GM21423 (cell line): ENCODE data around the gene DNAH6.

Experiments used
- ATAC-seq: cut with Tn5 transposase; IDR thresholded peaks from one replicate; pipeline ENCODE4 v1.9.1; 2021; ENCODE audit warnings: mild to moderate bottlenecking, moderate library complexity; ENCODE audit not compliant: unreplicated experiment

Gene DNAH6

GRCh38 chr2:84686783-84687476 is 170.6 kb downstream of the DNAH6 start:
- ATAC-seq = no peak

GRCh38 chr2:84687498-84688149 is 171.3 kb downstream of the DNAH6 start:
- ATAC-seq = no peak

GRCh38 chr2:84690225-84690624 is 173.9 kb downstream of the DNAH6 start:
- ATAC-seq = no peak

GRCh38 chr2:84694088-84694622 is 177.9 kb downstream of the DNAH6 start:
- ATAC-seq = no peak

- ATAC-seq = no peak
Measured at GRCh38 chr2:84697895-84698294, 181.6 kb downstream of the DNAH6 start.

- ATAC-seq = no peak
Measured at GRCh38 chr2:84700006-84700405, 183.7 kb downstream of the DNAH6 start.

- no peak for ATAC-seq
Measured at GRCh38 chr2:84701880-84702279, 185.6 kb downstream of the DNAH6 start.

- no peak for ATAC-seq
Measured at GRCh38 chr2:84702941-84703340, 186.6 kb downstream of the DNAH6 start.

GRCh38 chr2:84703831-84704230 is 187.5 kb downstream of the DNAH6 start:
- ATAC-seq = no peak

DNA sequence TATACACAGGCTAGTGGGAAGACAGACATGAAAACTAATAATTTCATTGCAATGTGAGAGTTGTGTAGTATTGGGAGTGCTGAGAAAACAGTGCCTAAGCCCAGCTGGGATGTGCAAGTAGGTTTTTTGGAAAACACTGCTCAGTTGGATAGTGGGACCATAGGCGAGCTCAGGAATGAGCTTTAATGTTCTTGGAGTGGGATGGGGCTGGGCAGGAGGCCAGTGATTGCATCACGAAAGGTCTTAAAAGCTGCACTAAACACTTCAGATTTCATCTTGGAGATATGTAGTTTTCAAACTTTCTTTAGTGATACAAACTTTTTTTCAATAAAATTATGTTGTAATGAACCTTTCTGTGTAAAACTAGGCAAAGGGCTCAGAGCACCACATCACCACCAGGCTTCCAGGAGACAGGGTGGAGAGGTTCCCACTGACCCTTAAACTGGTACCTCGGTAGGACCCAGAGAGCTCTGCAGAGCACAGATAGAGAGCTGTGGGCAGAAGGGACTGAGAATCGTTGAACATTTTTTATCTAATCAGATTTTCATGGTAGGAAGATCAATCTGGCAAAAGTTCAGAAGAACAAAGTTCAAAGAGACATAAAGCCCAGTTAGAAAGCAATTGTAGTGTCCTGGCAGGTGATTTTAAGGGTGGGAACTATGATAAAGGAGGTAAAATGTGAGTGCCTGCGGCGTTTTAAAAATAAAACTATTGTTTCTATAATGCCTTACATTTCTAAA is 188.4 kb downstream of the DNAH6 start:
- ATAC-seq = no peak

GRCh38 chr2:84705858-84706257 is 189.6 kb downstream of the DNAH6 start:
- no peak for ATAC-seq

DNA sequence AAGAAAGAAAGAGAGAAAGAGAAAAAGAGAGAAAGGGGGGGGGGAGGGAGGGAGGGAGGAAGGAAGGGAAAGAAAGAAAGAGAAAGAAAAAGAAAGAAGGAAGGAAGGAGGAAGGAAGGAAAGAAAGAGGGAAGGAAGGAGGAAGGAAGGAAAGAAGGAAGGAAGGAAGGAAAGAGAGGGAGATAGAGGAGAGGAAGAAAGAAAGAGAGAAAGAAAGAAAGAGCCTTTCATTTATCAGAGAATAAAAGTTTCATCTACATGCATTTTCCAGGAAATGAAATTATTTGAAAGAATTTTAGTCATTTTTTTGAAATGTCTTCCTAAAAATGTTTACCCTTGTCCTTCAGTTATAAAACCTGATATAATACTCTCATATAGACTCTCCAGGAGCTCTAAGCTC is 192.1 kb downstream of the DNAH6 start:
- no peak for ATAC-seq

DNA sequence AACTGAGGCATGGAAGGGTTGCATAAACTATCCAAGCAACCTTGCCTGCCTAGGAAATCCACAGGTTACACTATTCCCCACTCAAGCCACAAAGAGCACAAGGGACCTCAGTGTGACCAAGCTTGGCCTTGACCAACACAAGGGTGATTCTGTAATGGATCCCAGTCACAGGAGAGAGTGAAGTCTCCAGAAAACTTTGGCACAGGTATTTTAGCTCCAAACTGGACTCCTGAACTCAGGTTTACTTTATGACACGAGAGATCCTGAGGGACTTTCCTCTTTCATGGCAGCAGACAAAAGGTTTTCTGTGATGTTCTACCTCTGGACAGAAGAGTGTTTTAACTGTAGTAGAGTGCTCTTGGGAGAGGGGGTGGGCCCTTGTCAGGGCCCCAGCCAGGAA is 195.4 kb downstream of the DNAH6 start:
- no peak for ATAC-seq

DNA sequence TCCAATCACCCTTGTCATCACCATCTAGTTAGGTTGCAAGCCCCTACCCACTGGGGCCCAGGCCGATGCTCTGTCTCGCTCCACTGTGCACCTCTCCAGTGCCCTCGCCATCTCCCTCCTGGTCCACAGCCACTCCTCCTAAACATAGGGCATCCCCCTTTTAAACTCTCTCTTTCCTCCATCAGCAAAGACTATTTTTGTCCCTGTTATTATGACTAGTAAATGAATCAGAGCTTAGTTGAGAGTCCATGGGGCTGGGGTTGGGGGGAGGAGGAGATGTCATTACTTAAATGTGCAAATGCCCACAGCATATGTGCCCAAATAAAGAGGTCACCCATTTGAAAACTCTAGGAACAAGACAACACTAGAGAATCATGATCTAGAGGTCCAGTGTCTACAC is 197.1 kb downstream of the DNAH6 start:
- no peak for ATAC-seq

DNA sequence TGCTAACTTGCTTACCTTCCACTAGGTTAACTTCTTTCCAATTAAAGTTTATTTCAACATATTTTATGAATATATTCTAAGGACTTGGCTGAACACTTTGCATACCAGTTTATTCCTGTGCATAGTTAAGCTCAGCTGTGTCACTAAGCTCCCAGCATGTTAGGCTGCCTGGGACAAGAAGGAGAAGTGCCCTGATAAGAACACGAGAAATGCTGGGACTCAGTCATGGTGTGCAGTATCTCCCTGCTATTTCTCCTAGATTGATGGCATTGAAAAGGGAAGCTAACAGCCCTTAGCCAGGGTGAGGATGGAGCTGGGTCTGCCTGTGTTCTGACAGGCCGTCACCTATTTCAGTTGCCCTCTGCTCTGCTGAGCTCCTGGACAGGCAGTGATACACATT is 200.3 kb downstream of the DNAH6 start:
- ATAC-seq = no peak

DNA sequence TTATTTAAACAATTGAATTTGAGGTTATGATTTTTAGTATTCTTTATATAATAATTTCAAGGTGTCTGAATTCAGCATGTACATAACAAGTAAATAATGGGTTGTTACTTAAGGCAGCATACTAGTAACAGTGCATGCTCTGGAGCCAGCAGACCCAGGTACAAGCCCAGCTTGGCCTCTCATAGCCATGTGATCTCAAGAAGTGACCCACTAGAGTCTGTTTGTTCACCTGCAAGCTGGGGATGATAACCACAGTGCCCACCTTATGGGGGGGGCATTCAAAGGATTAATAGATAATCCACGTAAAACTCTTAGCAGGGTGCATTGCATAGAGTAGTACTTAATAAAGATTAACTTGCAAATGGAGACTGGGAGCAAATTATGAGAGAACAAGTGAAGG is 201.0 kb downstream of the DNAH6 start:
- ATAC-seq = no peak

DNA sequence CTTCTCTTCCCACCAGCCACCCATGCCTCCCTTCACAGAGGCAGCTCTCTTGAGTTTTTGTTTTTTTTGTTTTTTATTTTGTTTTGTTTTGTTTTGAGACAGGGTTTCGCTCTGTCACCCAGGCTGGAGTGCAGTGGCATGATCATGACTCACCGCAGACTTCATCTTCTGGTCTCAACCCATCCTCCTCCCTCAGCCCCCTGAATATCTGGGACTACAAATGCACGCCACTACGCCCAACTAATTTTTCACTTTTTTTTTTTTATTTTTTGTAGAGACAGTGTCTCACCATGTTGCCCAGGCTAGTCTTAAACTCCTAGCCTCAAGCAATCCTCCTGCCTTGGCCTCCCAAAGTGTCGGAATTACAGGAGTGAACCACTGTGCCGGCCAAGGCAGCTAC is 203.1 kb downstream of the DNAH6 start:
- no peak for ATAC-seq

DNA sequence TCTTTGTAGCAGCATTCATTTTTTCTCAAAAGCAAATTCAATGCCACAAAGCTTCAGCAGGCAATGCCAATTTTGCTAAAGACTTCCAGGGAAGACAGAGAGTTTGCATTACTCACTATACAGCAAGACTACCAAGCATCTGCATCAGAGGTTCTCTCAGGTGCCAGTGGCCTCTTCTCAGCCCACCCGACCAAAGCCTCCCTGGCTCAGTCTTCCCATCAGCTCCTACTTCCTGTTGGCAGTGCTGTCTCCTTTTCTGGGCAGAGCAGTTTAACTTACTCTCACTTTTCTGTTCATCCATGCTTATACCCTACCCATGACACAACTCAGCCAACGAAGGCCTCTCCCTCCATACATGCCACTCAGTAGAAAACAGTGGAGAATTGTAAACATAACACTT is 207.5 kb downstream of the DNAH6 start:
- ATAC-seq = no peak

- no peak for ATAC-seq
Measured at GRCh38 chr2:84725717-84726116, 209.4 kb downstream of the DNAH6 start.

GRCh38 chr2:84727315-84727714 is 211.0 kb downstream of the DNAH6 start:
- no peak for ATAC-seq

DNA sequence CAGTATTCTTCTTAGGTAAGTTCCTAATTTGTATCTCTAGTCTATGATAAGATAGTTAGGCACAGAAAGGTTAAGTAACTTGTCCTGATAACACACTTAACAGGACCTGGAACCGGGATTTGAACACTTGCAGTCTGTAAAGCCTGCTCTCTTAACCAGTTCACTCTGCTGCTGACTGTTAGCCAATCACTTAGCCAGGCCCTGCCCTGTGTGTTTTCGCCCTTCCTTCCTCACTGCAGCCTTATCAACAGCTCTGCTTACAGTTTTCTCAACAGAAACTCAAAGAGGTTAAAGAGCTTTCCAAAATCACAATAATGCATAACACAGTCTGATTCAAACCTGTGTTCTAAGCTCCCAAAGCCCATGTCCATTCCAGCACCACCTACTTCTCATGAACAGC is 212.9 kb downstream of the DNAH6 start:
- ATAC-seq = no peak

- ATAC-seq = no peak
Measured at GRCh38 chr2:84731185-84731584, 214.9 kb downstream of the DNAH6 start.
